ENCODE data around the gene CCNL1.
"Not testable (repeated sequence)": the region's sequence is repeated elsewhere in the genome, so short reads cannot be mapped to it uniquely, and the experiment has no call there.

The CCNL1 gene

DNA sequence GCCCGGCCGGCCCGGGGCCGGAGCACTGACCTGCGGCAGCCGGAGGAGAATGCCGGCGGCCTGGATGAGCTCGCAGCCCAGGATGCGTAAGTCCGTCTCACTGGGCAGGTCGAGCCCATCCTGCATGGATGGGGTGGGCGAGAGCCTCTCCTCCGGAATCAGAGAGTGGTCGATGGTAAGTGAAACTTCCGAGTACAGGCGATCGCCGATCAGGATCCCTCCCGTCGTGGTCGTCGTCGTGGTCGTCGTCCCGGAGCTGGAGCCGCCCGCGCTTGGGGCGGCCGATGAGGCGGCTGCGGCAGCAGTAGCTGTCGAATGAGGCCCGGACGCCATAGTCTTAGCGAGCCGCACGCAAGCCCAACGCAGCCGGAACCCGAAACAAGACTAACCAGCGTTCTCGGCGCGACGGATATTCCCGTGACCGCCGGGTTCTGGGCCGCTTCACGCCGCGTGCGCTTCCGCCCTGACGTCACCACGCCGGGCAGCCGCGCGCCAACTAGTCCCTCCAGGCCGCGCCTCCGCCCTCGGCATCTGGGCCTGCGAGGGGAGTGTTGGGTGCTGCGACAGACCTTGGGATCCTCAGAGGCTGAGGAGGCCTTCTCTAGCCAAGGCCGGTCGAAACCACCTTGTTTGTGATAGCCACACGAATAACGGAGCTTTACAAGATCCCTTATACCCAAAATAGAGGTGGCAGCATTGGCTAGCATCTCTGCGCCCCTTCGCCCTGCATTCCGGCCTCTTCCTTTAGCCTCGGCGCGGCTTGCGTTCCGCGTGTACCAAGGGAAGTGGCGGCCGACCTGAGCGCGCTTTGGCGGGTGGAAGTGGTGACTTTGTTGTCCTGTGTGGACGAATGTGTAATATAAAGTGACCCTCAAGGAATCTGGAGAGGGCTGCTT is at the start of gene CCNL1:
Gene CCNL1, minus strand, starts transcription at position 386 of the 896 bp plus-strand sequence. Its CDS starts 53 bp downstream, at position 333.
- peak; percentile 99 for DNase-seq

DNA sequence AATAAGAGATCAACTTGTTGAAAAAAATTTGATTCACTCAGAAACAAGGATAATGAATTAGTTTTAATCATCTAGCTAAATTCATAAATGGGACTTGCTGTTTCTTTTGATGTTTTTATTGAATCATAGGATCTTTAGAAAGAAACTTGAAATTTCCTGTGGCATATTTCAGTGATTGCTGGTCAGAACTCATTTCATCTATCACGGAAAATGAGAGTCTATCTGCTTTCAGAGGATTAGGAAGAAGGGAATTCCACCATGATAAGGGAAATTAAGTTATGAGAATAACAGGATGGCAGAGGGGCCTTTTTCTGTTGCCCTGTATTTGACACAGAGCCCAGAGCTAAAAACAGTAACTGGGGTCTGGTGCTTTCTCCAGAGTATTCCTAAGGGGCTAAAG is 44.9 kb upstream of the CCNL1 start:
- DNase-seq: no peak

DNA sequence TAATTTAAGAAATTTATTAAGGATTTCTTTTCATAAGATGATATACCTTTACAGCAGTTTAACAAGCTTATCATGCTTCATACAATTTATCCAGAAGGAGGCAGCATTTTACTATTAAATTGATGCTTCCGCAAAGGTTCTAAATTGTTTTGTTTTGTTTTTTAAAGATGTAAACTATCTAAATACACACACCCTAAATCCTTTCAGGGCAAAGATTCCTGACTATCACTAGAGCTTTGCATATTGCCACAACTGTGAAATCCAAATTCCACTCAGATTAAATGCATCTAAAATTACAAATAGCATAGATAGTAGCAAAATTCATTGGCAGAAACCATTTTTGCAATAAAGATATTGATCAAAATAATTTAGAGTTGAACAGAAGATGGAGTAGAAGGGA is 44.5 kb upstream of the CCNL1 start:
- peak; percentile 57 for DNase-seq

DNA sequence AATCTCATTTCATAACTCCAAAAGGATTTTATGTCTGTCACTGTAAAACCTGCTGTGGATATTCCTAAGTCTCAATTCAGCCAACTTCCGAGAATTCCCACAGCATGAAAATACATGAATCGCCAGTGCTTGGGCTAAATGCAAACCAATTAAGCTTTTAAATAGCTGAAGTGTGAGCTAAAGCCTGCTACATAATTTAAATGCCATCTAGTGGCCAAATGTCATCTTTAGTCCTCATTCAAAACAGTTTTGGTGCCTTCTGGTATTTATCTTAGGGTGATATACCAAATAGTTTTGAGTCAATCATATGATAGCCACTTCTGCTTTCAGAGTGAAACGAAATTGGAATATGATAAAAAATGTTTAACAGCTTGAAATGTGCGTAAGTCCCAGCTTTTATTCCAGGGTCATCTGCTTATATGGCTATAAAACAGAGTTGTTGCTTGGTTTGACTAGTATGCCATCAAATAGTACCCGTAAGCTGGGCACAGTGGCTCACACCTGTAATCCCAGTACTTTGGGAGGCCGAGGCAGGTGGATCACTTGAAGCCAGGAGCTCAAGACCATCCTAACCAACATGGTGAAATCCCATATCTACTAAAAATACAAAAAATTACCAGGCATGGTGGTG is 41.8 kb upstream of the CCNL1 start:
- peak; percentile 30 for DNase-seq

DNA sequence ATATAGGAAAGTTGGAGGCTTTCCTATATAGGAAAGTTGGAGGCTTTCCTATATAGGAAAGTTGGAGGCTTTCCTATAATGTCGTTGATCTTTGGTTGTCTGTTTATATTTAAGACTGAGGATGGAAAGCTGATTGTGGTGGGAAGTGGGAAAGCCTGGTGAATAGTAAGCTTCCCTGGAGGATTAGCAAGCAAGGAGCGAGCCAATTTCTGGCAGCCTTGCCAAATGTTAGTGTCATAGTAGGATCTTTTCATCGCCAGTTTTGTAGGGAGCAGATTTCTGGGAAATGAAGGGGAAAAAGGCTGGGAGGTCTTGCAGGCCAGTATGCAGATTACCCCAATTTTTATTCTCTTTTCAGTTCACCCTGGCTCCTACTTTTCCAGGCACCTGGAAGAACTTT is 39.9 kb upstream of the CCNL1 start:
- DNase-seq: no peak

DNA sequence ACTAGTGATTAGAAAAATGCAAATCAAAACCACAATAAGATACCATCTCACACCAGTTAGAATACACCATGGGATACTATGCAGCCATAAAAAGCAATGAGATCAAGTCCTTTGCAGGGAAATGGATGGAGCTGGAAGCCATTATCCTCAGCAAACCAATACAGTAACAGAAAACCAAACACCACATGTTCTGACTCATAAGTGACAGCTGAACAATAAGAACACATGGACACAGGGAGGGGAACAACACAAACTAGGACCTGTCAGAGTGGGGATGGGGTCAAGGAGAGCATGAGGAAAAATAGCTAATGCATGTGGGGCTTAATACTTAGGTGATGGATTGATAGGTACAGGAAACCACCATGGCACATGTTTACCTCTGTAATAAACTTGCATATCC is 36.0 kb upstream of the CCNL1 start:
- DNase-seq: no peak

DNA sequence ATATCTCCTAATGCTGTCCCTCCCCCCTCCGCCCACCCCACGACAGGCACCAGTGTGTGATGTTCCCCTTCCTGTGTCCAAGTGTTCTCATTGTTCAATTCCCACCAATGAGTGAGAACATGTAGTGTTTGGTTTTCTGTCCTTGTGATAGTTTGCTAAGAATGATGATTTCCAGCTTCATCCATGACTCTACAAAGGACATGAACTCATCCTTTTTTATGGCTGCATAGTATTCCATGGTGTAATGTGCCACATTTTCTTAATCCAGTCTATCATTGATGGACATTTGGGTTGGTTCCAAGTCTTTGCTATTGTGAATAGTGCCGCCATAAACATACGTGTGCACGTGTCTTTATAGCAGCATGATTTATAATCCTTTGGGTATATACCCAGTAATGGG is 31.2 kb upstream of the CCNL1 start:
- not testable (repeated sequence) for DNase-seq

DNA sequence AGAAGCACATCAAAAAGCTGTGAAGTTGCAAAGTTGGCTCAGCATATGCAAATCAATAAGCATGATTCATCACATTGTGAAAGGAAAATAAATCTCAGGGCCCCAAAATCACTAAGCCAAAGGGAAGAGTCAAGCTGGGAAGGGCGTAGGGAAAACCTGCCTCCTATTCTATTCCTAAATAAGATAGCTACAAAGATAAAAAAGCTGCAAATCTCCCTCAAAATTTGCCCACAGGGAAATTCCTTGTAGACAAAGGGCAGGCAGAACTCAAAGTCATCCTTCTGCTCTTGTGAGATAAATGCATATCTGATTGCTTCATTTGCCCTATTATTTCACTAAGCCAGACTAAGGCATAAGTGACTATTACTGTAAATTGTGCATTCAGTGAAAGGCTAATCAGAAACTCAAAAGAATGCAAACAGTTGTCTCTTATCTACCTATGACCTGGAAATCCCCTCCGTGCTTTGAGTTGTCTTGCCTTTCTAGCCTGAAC is 30.5 kb upstream of the CCNL1 start:
- no peak for DNase-seq

DNA sequence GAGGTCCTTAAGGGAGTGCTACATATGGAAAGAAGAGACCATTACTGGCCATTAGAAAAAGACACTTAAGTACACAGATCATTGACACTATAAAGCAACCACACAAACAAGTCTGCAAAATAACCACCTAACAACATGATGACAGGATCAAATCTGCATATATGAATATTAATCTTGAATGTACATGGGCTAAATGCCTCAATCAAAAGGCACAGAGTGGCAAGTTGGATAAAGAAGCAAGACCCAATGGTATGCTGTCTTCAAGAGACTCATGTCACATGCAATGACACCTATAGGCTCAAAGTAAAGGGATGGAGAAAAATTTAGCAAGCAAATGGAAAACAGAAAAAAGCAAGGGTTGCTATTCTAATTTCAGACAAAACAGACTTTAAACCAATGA is 28.4 kb upstream of the CCNL1 start:
- DNase-seq: no peak

DNA sequence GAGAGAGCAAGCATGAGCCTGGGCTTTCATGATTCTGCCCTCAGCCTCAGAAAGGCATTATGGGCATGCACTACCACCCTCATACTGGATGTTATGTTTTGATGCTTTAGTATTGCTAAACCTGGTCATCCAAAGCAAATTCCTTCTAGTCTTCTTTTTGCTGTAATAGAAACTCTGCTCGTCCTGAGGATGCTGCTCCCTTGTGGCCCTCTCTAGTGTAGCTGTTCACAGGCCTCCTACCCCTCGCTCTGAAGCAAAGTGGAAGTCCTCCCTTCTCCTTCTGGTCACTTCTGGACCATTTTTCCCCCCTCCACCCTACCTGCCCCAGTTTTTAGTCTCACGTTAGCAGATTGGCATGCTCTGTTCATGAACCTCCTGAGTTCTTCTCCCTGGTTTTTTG is 22.9 kb upstream of the CCNL1 start:
- no peak for DNase-seq

DNA sequence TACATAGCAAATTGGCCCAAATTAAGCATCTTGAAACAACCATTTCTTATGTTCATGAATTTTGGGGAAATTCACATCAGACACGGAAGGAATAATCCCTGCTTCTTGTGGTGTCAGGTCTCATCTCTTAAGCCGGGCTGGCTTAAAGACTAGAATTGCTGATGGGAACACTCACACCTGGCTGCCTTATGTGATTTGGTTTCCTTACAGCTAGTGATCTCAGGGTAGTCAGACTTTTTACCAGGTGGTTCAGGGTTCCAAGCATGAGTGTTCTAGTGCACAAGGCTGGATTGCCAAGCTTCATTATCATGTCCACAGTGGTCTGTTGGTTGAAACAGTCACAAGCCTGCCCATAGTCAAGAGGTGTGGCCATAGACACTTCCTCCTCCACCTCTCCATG is 20.3 kb upstream of the CCNL1 start:
- no peak for DNase-seq

DNA sequence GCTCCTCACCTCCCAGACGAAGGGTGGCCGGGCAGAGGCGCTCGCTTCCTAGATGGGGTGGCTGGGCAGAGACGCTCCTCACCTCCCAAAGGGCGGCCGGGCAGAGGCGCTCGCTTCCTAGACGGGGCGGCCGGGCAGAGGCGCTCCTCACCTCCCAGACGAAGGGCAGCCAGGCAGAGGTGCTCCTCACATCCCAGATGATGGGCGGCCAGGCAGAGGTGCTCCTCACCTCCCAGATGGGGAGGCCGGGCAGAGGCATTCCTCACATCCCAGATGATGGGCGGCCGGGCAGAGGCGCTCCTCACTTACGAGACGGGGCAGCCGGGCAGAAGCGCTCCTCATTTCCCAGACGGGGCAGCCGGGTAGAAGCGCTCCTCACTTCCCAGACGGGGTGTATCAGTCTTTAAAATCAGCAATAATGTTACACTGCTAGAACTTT is 19.4 kb upstream of the CCNL1 start:
- no peak for DNase-seq

DNA sequence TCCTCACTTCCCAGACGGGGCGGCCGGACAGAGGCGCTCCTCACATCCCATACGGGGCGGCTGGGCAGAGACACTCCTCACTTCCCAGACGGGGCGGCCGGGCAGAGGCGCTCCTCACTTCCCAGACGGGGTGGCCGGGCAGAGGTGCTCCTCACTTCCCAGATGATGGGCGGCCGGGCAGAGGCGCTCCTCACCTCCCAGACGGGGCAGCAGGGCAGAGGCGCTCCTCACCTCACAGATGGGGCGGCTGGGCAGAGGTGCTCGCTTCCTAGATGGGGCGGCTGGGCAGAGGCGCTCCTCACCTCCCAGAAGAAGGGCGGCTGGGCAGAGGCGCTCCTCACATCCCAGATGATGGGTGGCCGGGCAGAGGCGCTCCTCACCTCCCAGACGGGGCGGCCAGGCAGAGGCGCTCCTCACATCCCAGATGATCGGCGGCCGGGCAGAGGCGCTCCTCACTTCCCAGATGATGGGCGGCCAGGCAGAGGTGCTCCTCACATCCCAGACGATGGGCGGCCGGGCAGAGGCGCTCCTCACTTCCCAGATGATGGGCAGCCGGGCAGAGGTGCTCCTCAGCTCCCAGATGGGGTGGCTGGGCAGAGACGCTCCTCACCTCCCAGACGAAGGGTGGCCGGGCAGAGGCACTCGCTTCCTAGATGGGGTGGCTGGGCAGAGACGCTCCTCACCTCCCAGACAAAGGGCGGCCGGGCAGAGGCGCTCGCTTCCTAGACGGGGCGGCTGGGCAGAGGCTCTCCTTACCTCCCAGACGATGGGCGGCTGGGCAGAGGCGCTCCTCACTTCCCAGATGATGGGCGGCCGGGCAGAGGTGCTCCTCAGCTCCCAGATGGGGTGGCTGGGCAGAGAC is 18.8 kb upstream of the CCNL1 start:
- not testable (repeated sequence) for DNase-seq

DNA sequence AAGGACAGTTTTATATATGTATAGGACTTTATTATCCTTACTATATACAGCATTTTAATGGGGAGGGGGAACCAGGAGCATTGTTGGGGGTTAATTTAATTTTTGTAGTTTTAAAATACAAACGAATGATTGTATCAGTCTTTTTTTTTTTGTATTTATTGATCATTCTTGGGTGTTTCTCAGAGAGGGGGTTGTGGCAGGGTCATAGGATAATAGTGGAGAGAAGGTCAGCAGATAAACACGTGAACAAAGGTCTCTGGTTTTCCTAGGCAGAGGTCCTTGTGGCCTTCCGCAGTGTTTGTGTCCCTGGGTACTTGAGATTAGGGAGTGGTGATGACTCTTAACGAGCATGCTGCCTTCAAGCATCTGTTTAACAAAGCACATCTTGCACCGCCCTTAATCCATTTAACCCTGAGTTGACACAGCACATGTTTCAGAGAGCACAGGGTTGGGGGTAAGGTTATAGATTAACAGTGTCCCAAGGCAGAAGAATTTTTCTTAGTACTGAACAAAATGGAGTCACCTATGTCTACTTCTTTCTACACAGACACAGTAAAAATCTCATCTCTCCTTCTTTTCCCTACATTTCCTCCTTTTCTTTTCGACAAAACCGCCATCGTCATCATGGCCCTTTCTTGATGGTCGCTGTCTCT is 18.0 kb upstream of the CCNL1 start:
- not testable (repeated sequence) for DNase-seq

DNA sequence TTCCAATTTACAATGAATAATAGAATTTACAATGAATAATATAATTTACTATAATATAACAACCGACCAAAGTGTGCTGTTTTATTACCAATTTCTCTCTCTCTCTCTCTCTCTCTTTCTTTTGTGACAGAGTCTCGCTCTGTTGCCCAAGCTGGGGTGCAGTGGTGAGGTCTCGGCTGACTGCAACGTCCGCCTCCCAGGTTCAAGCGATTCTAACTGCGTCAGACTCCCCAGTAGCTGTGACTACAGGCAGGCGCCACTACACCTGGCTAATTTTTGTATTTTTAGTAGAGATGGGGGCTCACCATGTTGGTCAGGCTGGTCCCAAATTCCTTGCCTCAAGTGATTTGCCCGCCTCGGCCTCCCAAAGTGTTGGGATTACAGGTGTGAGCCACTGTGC is 17.0 kb upstream of the CCNL1 start:
- no peak for DNase-seq

DNA sequence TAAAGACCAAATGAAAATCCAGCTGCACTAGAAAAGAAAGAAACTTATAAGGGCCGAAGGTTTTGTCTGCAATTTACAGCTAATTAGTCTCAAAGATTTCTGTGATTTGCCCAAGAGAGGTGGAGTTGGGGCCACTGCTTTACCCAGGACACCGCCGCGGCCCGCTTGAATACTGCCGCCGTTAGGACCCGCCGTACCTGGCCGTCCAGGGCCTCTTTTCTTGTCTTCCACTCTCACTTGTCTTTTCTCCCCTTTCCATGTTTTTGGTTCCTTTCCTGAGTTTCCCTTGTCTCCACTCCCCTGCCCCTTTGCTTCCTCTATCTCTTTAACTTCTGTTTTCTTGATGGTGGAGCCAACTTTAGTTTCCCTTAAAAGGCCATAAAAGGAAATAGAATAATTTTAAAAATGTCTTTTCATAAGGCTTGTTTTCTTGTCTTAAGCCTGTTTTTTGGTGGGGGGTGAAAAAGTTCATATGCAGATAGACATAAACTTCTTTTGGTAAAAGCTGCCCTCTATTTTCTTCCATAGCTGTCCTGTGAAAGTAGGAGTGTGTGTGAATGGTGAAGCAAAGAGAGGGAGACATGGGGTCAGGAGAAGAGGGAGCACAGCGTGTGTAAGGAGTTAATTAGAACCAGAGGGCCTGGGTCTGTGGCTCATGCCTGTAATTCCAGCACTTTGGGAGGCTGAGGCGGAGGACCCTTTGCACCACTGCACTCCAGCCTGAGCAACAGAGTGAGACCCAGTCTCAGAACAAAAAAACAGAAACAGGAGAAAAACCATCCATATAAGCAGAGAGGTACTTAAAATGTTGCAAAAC is 16.0 kb upstream of the CCNL1 start:
- DNase-seq: peak; percentile 81

DNA sequence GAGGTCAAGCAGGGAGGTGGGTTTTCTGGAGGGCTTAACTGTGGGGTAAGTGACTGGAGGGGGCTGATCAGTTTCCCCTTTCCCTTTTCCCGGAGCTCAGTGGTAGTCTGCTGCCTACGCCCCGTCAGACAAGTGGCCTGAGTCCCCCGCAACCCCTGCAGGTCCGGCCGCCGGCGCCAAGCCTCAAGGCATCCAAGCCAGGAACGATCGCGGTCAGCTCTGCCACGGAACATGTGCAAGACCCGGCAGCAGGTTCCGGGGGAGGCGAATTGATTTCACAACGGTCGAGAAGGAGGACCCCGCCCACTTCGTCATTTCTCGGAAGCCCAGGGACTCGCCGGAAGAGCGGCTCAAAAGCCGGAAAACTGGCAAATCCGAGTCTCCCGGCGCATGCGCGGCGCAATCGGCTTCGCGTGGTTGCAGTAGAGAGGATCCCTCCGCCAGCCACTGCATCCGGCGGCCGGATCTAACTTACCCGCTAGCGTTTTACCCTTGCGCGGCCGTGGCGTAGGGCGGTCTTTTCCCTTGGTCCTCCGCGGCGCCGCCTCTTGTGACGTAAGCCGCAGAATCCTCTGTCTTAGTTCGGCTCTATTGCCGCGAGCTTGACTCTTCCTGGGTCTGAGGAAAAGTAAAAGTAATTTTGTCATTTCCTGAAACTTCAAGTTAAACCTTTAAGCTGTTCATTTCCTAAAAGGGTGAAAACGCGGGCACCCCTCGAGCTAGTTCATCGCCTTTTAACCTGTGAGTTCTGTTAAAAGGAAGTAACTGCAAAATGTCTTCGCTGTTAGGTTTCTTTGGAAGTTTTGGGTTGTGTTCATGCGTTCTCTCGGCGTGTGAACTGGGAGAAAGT is 14.9 kb upstream of the CCNL1 start:
- peak; percentile 100 for DNase-seq

DNA sequence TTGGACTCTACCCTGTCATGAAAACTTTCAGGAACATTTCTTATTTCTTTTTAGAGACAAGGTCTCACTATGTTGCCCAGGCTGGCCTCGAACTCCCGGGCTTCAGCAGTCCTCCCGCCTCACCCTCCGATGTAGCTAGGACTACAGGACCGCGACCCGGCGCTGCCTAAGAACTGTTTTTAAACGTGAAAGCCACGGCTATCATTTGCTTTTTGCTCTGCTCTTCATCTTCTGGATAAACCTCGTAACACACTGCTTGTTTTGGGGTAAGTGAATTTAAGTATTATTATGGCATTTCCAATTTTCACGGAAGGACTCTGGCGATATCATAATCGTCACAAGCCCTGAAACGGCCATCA is 14.3 kb upstream of the CCNL1 start:
- DNase-seq: no peak

DNA sequence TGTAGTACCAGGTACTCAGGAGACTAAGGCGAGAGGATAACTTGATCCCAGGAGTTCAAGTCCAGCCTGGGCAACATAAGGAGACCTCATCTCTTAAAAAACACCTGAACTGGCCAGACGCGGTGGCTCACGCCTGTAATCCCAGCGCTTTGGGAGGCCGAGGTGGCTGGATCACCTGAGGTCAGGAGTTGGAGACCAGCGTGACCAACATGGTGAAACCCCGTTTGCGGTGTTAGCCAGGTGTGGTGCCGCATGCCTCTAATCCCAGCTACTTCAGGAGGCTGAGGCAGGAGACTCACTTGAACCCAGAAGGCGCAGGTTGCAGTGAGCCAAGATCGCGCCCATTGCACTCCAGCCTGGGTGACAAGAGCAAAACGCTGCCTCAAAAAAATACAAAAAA is 13.4 kb upstream of the CCNL1 start:
- DNase-seq: not testable (repeated sequence)

DNA sequence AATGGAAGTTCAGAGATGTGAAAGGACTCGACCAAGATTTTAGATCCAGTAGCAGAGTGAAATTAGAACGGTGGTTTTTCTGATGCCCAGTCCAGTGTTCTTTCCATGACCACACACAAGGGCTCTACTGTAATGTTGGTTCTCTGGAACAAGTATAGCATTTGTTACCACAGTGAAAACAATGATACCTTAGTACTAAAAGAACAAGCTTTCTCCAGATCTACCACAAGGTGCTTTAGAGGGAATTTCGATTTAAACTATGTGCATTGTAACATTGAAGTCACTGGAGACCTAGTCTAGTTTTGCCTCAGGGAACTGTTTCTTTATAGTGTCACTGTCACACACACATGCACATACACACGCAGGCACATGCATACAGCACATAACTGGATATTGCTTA is 12.8 kb upstream of the CCNL1 start:
- no peak for DNase-seq

DNA sequence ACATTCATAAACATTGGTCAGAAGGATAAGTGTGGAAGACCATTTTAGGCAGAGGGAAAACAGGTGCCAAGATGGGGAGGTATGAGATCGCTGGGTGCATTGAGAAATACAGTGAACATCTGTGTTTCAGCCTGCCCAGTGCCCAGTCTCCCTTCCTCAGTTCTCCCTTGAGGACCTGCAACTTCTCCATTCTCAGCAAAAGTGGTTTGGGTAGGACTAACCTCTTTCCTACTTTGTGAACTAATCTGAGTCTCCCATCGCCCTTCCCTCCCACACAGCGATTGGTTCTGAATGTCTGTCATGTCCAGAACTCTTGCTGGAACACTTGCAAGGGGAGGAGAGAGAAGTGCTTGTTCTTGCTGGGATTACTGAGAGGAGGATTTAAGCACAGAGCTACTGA is 10.9 kb upstream of the CCNL1 start:
- DNase-seq: no peak
